Activated T-cell treated with anti-CD3 and anti-CD28 coated beads, Interleukin-2, amount 50 U/mL, for 72 hours (primary cell): ENCODE measurements around the gene TMEM19. TPM values are rescaled to one million over a fixed set of nuclear protein-coding genes. Genes with fewer than 3 reads are reported as not detected.

Source experiments
- ATAC-seq, 2 donors: fragments of 150-1000 bp; cut with Tn5 transposase; replicated peaks in 1 of 2; 2 replicates each; pipeline ENCODE4 v1.10.0; 2021; ENCODE audit warnings: moderate library complexity in 2 of 2, mild to moderate bottlenecking in 1 of 2
- DNase-seq, 2 donors: peaks; one replicate each; pipeline ENCODE4 v3.0.0; 2021 to 2022; ENCODE audit warnings: mixed read lengths in 1 of 2
- H3K27ac Mint-ChIP-seq: one replicate; pipeline ENCODE4 v1.8.0; 2022; ENCODE audit warnings: mild to moderate bottlenecking, moderate library complexity, mixed read lengths
- H3K27me3 Mint-ChIP-seq: one replicate; pipeline ENCODE4 v1.8.0; 2022; ENCODE audit warnings: low read depth, mixed read lengths
- H3K36me3 Mint-ChIP-seq, 2 donors: one replicate each; pipeline ENCODE4 v1.8.0; 2022; ENCODE audit warnings: mixed read lengths in 2 of 2, mild to moderate bottlenecking in 1 of 2; ENCODE audit not compliant: insufficient read depth in 2 of 2
- H3K4me1 Mint-ChIP-seq: one replicate; pipeline ENCODE4 v1.8.0; 2022; ENCODE audit warnings: low read depth, mixed read lengths
- H3K4me3 Mint-ChIP-seq, 2 donors: one replicate each; pipeline ENCODE4 v1.8.0; 2022; ENCODE audit warnings: mild to moderate bottlenecking in 2 of 2, mixed read lengths in 2 of 2, moderate library complexity in 2 of 2
- H3K9me3 Mint-ChIP-seq, 2 donors: one replicate each; pipeline ENCODE4 v1.8.0; 2022; ENCODE audit warnings: mixed read lengths in 2 of 2
- total RNA-seq, 2 donors: library from RNA; stranded (reverse); gene quantifications; one replicate each; pipeline ENCODE4 v1.2.3, GENCODE V29; 2022

Gene TMEM19
- total RNA-seq, 2 donors from 2014 or later: 15.0 to 18.5 TPM

DNA sequence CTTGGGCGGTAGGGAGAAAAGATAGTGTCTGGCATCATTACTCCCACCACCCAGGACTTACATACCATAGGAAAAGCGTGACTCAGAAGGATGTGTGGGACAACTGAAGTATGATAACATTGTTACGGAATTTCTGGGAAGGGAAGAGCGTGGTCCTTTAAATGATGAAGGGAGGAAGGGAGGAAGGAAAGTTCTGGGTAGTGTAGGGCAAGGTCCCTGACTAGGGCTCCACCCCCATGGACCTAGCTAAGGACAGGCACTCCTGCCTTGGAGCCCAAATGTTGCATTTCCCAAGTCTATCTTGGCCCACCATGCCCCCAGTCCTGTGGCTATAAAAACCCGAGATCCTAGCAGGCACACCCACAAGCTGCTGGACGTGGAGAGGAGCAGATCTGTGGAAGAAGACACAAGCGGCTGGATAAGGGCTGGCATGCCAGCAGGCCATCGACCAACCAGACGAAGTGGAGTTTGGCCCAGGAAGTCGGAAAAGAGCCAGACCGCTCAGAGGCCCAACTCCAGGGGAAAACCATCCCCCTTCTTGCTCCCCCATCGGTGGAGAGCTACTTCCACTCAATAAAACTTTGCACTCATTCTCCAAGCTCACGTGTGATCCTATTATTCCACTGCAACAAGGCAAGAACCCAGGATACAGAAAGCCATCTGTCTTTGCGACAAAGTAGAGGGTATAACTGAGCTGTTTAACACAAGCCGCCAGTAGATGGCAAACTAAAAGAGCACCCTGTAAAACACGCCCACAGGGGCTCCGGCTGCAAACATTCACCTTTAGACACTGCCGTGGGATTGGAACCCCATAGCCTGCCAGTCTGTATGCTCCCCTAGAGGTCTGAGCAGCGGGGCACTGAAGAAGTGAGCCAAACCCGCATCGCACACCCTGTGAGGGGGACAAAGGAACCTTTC lies 45.8 kb downstream of the TMEM19 start:
- Mint-ChIP-seq H3K36me3 (no peaks in the 10 kb centered on the region), H3K4me3 (no peak overlapping the region), H3K9me3 (no peaks in the 10 kb centered on the region), H3K27ac (no peak overlapping the region), H3K4me1 (no peaks in the 10 kb centered on the region), H3K27me3 (no peaks in the 10 kb centered on the region)
- ATAC-seq: no peak
- DNase-seq: no peak

DNA sequence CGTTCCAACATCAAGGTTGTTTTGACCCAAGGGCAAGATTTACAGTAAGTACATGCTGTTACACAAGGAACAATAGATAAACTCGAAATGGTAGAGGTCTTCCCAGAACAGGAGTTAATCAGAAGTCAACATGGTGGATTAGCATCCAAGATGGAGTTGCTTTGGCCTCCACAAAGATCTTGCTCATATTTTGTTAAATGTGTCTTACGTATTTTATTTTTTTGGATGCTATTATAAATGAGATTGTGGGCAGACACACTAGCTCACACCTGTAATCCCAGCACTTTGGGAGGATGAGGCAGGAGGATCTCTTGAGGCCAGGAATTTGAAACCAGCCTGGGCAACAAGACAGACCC lies 46.5 kb downstream of the TMEM19 start:
- Mint-ChIP-seq H3K4me3 (no peak overlapping the region), H3K9me3 (no peaks in the 10 kb centered on the region), H3K4me1 (no peaks in the 10 kb centered on the region), H3K36me3 (no peaks in the 10 kb centered on the region), H3K27me3 (no peaks in the 10 kb centered on the region), H3K27ac (no peak overlapping the region)
- DNase-seq (no peak), ATAC-seq (no peak)

DNA sequence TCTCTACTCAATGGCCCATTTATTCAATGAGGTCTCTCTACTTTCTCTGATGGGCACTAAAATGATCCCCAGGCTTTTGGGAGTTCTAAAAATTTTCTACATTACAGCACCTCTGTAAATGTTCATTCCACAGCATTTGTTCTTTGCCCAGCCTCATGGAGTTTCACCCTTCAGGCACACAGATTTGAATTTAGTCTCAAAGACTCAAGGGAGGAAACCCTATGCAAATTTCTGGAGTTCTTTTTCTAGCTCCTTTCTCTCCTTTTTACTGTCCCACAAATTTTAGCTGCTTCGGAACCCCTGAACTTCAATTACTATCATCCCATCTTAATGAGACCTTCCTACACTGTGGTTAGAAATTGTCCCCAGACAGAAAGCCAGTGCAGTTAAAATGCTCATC lies 51.3 kb downstream of the TMEM19 start:
- ATAC-seq (no peak), DNase-seq (no peak)
- Mint-ChIP-seq H3K9me3 (no peaks in the 10 kb centered on the region), H3K36me3 (no peaks in the 10 kb centered on the region), H3K27ac (no peak overlapping the region), H3K4me1 (no peaks in the 10 kb centered on the region), H3K27me3 (no peaks in the 10 kb centered on the region), H3K4me3 (no peak overlapping the region)

DNA sequence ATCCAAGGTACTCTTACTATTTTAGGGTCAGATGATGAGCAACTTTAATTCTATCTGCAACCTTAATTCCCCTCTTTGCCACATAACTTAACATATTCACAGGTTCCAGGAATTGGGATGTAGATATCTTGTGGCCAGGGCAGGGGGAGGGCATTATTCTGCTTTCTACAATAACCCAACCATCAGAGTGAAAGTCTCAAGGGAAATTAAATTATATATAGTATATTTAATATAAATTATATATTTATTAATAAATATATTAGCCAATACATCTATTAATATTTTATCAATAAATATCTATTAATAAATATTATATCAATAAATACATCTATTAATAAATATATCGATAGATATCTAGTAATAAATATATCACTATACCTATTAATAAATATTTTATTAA lies 57.1 kb downstream of the TMEM19 start:
- DNase-seq (no peak), ATAC-seq (no peak)
- Mint-ChIP-seq H3K4me3 (no peak overlapping the region), H3K27me3 (no peaks in the 10 kb centered on the region), H3K27ac (no peak overlapping the region), H3K36me3 (no peaks in the 10 kb centered on the region), H3K4me1 (peaks cover 6% of the 10 kb centered on the region), H3K9me3 (no peaks in the 10 kb centered on the region)

DNA sequence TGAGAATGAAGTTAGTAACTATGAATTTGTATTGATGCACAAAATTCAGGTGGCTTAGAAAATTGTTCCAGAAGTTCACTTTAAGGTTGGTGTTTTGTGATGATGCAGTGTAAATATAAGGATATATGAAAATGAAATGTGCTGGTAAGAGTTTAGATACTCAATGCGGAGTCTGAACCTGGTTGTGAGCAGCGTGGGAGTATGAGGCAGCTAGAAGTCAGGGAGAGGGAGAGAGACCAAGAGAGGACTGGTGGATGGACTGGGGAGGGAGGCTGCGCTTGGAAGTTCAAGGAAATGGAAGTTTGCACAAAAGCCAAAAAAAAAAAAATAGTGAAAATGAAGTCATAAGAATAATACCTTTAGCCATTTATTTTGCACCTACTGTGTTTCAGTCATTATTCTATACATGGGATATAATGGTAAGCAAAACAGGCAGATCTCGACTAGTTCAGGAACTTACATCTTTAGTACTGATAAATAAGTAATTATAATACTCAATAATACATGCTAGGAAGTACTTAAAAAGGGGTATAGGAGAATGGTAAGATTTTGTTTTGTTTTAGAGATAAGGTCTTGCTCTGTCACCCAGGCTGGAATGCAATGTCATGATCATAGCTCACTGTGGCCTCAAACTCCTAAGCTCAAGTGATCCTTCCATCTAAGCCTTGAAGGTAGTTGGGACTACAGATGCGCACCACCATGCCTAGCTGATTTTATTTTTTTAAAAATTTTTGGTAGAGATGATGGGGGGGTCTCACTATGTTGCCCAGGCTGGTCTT lies 58.8 kb downstream of the TMEM19 start:
- ATAC-seq (no peak), DNase-seq (no peak)
- Mint-ChIP-seq H3K4me3 (no peak overlapping the region), H3K9me3 (no peaks in the 10 kb centered on the region), H3K36me3 (no peaks in the 10 kb centered on the region), H3K27me3 (peaks cover 8% of the 10 kb centered on the region), H3K27ac (no peak overlapping the region), H3K4me1 (peaks cover 6% of the 10 kb centered on the region)

DNA sequence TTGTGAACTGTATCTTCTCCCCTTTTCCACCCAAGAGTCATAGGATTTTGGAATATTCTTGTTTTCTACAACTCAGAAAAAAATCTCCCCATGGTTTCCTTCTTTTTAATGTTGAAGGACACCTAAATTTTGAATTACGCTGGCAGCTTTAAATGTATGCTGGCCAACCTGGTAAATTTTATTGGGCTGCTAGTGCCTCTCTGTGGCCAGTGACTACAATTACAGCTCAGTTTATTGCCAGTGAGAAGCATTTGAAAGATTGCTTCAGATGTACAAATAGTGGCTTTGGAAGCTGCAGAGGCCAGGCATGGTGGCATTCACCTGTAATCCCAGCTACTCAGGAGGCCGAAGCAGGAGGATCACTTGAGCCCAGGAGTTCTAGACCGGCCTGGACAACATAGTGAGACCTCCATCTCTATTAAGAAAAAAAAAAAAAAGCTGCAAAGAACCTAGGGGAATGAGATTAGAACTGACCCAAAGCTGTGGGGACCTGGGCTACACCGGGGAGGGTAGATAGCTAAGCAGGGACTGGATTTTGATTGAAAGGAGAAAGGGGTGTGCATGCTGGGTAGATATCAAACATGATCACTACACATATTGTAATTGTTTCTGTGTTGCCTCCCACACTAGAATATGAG lies 61.2 kb downstream of the TMEM19 start:
- peaks cover 6% of the 10 kb centered on the region for H3K4me1 Mint-ChIP-seq
- H3K27ac Mint-ChIP-seq: no peak overlapping the region
- peaks cover 28% of the 10 kb centered on the region for H3K27me3 Mint-ChIP-seq
- no peak overlapping the region for H3K4me3 Mint-ChIP-seq
- peak; percentile 75 to 79 for ATAC-seq
- H3K36me3 Mint-ChIP-seq: no peaks in the 10 kb centered on the region
- no peaks in the 10 kb centered on the region for H3K9me3 Mint-ChIP-seq
- peak; percentile 26 to 38 for DNase-seq

DNA sequence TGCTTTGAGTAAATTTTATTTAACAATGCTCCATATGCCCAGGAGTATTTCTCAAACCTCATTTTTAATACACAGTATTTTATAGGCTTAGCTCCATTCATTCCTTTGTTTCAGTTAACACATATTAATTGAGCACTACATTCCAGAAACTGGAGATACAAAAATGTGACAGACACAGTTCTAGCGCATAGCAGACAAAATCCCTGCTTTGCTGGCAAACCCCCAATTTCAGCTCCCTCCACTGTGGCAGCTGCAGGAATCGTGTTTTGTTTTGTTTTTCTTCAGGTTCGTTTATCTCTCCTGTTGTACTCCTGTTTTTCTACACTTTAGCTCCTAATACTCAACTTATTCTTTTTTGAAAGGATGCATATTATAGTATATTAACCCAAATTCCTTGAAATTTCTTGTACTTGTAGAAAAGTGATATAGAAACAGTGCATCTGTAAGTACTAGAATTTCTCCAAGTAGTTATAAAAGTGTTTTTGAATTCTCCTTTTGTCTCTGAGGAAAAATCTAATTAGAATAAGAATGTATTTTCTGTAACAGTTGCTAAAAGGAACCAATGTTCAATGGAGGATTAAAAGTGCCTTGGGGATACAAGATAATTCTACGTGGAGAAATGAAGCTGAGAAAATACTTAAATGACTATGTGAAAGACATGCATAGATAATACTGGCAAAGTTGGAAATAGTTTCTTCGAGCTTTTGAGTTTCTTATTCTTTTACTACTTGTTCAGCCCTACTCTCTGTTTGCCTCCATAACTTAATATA lies 62.4 kb downstream of the TMEM19 start:
- peaks cover 6% of the 10 kb centered on the region for H3K4me1 Mint-ChIP-seq
- H3K9me3 Mint-ChIP-seq: no peaks in the 10 kb centered on the region
- DNase-seq (no peak), ATAC-seq (no peak)
- H3K27ac Mint-ChIP-seq: no peak overlapping the region
- no peak overlapping the region for H3K4me3 Mint-ChIP-seq
- H3K36me3 Mint-ChIP-seq: no peaks in the 10 kb centered on the region
- H3K27me3 Mint-ChIP-seq: peaks cover 28% of the 10 kb centered on the region

DNA sequence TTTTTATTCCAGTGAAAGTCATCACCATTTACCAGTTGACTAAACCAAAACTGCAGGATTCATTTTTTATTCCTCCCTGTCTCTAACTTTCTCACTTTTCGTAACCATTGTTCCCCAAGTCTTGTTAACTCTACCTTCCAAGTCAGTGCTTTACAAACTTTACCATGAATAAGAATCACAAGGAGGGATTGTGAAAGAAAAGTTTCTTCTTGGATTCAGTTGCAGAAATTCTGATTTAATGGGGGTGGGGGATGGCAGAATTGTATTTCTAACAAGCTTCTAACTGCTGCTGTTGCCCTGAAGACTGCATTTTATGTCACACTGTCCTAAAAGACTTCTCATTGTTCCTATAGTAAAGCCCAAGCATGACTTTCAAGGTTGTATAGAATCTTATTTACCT lies 63.8 kb downstream of the TMEM19 start:
- H3K9me3 Mint-ChIP-seq: no peaks in the 10 kb centered on the region
- H3K4me3 Mint-ChIP-seq: no peak overlapping the region
- H3K36me3 Mint-ChIP-seq: peaks cover 0 to 2% of the 10 kb centered on the region in 2 donors
- DNase-seq: no peak
- H3K4me1 Mint-ChIP-seq: peaks cover 15% of the 10 kb centered on the region
- H3K27ac Mint-ChIP-seq: no peak overlapping the region
- ATAC-seq: no peak
- peaks cover 28% of the 10 kb centered on the region for H3K27me3 Mint-ChIP-seq

DNA sequence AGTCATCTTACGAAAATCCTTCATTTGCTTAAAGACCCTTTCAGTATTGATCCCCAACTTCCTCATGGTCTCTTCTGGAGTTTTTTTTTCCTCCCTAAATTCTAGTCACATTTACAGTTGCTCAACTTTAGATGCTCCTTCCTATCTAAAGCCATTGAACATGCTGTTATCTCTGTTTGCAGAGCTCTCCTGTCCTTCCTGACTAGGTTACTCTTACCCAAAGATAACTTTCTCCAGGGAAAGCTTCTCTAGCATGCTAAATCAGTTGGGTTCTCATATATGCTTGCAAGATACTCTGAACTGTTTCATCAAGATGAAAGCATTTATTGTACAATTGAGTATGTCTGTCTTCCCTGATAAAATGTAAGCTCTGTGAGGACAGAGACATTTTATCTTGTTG lies 67.0 kb downstream of the TMEM19 start:
- H3K9me3 Mint-ChIP-seq: no peaks in the 10 kb centered on the region
- no peak for ATAC-seq
- no peak overlapping the region for H3K4me3 Mint-ChIP-seq
- H3K36me3 Mint-ChIP-seq: peaks cover 2 to 14% of the 10 kb centered on the region in 2 donors
- H3K4me1 Mint-ChIP-seq: peaks cover 21% of the 10 kb centered on the region
- H3K27me3 Mint-ChIP-seq: peaks cover 28% of the 10 kb centered on the region
- no peak overlapping the region for H3K27ac Mint-ChIP-seq
- DNase-seq: no peak

Other genes with a start within 250 kb of the TMEM19 start
- not detected for gene LGR5, start 246.3 kb upstream of the TMEM19 start, total RNA-seq
- 10 to 100 TPM; 87.7 to 98.7 TPM for gene ZFC3H1, start 22.2 kb upstream of the TMEM19 start, total RNA-seq
- 10 to 100 TPM; 13.8 to 15.1 TPM for gene THAP2, start 21.8 kb upstream of the TMEM19 start, total RNA-seq
- 100 to 1,000 TPM in 1 of 2 donors, 10 to 100 TPM in 1; 97.0 to 102 TPM for gene RAB21, start 68.8 kb downstream of the TMEM19 start, total RNA-seq
- gene TBC1D15, start 153.7 kb downstream of the TMEM19 start, total RNA-seq: 10 to 100 TPM; 78.5 to 81.2 TPM